Urothelium cell line (cell line): ENCODE data around the gene IHH.

Experiments used
- DNase-seq: peaks from one replicate; pipeline ENCODE4 v3.0.0; 2011; ENCODE audit warnings: low spot score, mixed read lengths
- FAIRE-seq: peaks from 2 replicates; lab custom pipeline; 2011; peaks lifted over from hg19 to GRCh38; lab: Jason Lieb, UNC

The IHH gene

DNA sequence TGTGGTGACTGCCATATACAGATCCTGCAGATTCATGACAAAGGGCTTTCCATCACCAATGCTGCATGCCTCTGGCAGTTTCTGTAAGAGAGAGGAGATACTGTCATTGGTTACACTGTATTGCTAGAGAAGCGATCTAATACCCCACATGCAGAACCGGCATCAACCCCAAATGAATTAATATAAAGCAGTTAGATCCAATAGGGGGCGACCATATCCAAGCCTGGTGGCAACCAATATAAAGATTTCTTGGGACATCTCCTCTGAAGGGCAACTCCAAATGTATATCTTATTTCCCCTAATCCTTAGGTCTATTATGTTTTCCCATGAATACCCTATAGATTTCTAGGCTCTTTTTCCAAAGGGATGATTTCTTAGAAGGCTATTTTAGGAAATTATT lies 17.4 kb upstream of the IHH start:
- DNase-seq (no peak), FAIRE-seq (no peak)

DNA sequence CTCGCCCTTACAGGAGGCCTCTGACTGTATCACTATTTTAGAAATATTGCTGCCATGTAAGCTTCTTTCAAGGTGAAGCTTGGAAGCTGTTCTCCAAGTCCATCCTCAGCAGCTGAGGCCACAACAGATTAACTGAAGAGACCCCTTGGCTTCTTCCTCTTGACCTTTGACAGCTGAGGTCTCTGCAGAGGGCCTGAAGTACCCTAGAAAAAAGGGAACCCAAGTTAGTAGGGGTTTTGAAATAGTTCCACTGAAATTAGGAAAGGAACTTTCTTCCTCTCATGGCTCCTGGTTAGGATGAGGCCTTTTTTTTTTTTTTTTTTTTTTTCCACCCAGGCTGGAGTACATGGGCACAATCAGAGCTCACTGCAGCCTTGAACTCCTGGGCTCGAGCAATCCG lies 15.5 kb upstream of the IHH start:
- DNase-seq (no peak), FAIRE-seq (no peak)

DNA sequence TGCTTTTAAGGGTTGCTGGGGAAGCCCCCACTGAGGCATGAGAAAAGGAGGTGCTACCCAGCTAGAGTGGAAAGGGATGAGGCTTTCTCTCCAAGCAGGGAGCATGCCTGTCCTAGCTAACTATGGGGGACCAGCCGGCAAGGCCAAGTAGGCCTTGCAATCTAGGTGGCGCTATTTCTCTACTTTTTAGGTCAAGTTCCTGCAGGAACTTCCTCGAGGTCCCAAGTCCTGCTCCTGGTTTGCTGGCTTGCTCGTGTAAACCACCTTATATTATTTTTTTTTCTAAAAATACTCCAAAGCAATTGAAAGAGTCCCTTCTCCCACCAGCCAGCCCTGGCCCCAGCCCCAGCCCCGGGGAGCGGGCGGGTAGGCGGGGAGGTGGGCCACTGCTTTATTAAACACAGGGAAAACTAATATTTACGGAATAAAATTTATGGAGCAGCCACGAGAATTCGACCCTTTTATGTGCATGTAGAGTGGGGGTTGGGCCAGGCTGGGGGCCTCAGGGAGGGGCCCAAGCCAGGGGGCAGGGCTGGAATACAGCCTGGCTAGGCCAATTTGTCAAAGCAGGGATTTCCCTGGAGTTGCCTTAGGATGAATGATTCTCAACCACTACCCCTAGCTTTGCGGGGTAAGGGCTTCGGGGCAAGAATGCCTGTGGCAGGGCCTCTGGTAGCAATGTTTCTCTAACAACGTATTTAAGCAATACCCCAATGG lies 12.8 kb upstream of the IHH start:
- peak; percentile 44 for DNase-seq
- FAIRE-seq = no peak

DNA sequence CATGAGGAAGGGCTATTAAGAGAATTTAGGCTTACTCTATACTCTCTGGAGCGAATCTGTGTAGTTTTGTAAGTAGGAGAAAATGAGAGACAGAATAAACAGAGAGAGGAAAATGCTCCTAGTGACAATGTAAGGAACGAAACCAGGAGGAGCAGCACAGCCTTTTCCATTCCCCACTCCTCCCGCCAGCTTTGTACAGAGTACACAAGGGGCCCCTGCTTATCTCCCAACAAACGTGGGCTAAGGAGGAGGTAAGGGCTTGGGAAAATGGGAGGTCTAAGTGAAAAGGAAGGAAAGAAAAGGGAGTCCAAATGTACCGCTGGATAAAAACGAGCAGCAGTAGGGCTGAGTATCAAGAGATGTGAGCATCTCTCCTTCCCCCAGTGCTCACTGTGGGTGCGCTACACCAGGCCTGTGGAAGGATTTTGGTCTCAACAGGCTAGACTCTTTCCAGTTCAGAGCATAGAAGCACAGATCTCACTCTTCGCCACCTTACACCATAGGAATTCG lies 12.1 kb upstream of the IHH start:
- FAIRE-seq (no peak), DNase-seq (no peak)

DNA sequence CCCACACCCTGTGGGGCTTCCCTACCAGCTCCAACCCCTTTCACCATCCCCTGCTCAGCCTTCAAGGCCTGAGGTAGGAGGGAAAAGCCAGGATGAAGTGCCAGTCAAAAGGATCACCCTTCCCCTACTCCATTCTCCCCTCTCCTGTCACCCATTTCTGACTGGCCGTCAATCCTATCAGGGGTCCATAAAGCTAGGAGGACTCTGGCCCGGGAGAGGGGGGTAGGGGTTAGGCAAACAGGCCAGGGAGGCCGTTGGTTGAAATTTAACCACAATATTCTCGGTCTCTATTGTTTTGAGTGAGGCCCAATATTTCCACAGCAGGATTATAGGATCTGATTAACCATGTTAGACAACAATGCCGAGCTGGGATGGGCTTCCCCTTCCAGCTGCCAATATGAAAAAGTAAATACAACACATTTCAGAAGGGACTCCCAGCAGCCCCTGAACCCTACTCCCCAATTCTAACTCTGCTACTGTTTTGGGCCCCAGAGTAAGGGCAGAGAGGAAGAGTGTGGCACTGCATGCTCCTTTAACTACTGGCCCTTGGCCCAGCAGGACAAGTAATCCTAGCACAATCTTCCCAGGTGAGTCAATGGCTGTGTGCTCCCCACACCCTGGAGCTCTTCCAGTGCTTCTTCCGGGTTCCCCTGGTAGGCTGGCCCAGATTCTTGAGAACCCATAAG lies 10.6 kb upstream of the IHH start:
- DNase-seq (no peak), FAIRE-seq (no peak)

DNA sequence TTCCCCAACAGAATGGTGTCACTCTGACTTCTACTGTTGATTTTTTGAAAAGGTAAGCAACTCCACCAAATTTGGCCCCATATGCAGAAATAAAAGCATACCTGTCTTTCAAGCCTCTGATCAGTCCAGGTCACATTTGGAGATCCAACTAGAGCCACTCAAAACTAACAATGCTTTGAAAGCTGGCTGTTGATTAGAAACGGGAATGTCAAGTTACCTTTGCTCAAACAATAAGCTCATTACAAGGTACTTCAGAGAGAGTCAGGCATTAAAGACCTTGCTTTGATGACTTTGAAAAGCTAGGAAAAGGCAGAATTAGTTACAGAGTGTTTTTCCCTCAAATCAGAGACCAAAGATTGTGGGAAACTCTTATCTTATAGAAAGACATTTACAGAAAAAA lies 4.8 kb upstream of the IHH start:
- DNase-seq (no peak), FAIRE-seq (no peak)

DNA sequence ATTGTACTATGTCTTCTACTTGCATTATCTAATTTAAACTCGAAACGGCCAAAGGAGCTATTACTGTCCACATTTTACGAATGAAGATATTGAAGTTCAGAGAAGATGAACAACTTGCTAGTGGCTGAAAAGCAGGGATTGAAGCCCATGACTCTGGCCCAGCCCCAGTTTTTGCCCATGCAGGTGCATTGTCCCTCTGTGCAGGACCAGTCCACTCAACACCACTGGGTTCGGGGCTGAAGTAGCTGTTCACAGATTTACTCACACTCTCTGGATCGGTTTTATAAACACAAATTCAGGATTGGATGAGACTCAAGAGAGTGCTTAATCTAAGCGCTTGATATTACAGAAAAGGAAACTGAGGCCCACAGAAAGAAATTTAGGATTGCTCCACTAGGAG lies 1.4 kb upstream of the IHH start:
- no peak for DNase-seq
- FAIRE-seq = peak; percentile 65

DNA sequence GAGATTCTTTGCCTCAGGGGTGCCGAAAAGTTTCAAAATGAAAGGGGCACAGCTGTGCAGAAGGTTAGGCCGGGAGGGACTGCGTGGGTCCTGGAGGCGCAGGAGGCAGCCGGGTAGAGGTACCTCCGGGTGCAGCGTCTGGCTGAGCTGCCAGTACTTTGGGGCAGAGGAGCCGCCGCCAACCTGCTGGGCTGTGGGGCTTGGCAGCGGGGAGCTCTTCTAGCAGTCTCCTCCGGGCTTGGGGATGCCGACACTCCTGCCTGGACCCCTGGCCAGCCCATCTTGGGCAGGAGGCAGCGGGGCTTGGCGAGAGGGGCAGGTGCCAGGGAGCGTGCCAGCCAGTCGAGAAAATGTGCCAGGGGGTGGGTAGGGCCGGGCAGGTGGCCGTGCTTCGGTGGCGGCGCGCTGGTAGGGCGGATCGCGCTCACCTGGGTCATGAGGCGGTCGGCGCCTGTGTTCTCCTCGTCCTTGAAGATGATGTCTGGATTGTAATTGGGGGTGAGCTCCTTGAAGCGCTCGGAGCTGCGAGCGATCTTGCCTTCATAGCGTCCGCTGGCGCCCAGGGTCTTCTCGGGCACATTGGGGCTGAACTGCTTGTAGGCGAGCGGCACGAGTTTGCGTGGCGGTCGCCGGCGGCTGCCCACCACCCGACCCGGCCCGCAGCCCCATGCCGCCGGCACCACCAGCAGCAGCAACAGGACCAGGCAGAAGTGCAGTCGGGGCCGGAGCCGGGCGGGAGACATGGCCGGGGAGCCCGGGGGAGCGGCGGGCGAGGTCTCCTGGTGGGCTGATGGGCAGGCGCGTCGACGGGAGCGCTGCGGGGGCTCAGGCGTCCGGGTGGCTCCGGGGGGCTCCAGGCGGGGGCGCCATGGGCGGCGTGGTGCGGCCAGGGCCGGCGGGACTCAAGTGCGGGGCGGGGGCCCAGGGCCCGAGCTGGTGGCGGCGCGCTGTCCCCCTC lies 717 bp downstream of the IHH start:
- DNase-seq = no peak
- FAIRE-seq = no peak

DNA sequence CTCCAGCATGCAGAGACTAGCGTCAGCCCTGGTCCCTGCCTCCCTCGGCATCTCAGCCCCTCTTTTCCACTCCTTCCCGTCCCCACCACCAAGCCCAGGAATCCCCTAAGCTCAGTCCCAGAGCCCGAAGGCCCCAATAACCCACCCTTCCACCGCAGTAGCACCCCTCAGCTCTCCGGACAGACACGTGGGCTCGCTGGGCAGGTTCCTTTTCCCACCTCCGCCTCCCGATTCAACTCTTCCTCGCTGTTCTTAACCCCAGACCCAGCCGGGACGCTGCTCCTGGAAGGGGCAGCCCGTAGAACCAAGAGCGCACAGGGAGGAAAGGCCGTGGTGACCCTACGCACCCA lies 1.4 kb downstream of the IHH start:
- FAIRE-seq = no peak
- DNase-seq = no peak

DNA sequence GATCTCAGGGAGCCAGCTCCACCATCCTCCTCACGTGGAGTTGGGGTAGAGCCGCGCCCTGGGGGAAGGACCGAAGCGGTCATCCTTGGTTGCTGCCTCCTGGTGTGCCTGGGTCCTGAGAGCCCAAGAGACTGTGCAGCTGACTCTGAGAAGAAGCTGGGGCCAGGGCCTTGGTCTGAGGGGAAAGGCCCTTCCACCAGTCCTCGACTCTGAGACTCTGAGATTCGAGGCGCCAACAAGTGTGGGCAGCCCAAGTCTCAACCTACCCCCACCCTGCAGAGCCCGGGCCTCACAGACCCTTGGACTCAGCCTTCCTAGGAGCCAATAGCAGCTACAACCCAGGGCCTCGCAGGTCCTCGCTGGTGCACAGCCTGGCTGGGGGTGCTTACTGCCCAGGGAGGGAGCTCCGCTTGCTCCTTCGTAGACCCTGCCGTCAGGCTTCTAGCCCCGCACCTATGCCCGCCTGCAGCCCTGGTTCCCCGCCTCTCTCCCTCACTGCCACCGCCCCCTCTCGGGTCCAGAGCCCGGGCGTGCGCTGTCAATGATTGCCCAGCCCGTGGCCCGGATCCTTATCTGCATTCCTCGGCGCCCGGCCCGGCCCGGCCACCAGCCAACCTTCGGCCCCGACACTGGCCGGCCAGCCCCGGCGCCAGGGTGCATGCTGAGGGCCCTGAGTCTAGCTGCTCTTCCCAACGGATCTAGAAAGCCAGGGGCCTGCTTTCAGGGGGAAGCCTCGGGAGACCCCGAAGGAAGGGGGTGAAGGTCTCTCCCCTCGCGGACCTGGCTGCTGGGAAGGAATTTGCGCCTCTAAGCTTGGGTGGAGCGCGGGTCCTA lies 2.0 kb downstream of the IHH start:
- FAIRE-seq (no peak), DNase-seq (no peak)

DNA sequence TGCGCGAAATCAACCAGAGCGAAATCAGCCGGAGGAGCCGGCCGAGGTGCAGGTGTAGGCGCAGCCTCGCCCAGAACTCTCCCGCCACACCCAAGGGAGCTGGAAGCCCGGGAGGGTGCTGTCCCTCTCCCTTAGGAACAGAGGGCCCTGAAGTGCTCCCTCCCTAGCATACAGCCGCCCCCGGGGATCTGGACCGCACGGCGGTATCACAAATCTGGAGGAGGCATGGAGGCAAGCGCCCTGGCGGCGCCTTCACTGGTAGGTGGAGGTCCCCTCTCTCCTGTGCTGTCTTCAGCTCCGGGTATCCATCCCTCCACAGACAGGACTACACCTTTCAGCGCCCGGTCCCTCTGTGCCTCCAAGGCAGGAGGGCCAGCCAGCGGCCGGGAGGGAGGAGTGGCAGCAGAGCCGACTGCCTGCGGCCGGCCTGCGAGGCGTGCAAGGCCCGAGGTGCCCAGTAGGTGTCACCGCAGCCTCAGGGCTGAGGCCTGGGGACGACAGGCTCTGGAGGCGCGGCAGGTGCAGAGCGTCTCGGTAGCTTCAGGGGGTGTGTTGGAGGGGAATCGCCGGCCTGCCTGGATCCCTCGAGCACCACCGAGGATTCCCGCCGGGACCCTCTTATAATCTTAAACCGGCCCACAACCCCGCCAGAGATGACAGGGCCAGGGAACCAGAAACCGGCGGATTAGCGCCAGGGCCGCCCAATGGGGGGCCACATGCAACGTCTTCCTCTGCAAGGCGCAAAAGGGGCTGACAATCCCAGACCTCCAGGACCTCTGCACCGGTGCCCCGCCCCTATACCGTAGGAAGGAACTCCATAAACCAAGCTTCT lies 2.8 kb downstream of the IHH start:
- DNase-seq (peak; percentile 89), FAIRE-seq (peak; percentile 69)

DNA sequence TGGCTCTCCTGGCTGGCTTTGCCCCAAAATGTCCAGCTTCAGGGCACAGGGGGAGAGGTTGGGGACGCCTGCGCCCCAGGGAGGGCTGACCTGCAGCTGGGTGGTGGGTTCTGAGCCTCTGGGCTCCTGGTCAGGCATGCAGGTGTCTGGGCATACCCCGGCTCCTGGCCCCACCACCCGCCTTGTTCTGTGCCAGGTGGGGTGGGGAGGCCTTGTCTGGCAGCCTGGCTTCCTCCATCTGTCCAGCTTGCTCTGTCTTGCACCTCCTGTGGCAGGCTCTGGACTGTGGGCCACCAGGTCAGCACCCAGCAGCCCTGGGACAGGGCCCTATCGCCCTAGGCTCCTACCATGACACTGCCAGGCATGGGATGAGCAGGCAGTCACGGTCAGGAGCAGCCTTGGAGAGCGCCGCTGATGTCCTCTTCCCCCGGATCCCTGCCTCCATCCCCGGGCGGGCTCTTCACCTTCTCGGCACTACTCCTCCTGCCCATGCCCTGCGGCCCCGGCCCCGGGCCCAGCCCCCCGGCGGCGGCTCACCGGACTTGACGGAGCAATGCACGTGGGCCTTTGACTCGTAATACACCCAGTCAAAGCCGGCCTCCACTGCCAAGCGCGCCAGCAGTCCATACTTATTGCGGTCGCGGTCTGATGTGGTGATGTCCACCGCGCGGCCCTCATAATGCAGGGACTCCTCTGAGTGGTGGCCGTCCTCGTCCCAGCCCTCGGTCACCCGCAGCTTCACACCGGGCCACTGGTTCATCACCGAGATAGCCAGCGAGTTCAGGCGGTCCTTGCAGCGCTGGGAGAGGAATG lies 3.6 kb downstream of the IHH start:
- FAIRE-seq = no peak
- no peak for DNase-seq

DNA sequence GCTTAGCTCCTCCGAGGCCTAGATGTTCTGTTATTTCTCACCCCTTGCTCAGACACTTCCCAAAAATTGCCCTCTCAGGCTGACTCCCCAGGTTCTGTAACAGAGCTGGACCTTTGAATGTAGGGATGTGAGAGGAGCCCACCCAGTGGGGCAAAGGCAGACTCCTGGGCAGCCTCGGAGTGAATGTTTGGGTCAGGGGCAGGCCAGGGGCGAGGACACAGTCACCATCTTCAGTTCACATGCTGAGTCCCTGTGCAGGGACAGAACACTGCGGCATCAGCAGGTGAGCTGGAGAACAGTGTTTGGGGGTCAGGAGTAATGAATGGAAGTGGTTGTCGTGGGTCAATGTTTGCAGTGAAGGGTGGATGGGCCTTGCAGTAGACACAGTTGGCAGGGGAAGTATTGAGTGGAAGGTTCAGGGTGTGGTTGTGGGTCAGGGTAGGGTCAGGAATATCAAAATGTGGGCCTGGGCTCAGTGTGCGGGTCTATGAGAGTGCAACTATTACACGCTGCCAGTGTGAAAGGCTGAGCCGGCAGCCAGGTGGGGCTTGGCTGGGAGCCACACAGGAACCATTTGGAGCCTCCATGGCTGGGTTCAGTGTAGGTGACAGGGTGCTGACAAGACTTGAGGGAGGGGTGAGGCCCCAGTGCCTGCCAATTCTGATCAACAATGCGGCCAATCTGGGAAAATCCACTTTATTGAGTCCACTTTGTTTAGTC lies 4.4 kb downstream of the IHH start:
- FAIRE-seq = no peak
- DNase-seq = no peak

DNA sequence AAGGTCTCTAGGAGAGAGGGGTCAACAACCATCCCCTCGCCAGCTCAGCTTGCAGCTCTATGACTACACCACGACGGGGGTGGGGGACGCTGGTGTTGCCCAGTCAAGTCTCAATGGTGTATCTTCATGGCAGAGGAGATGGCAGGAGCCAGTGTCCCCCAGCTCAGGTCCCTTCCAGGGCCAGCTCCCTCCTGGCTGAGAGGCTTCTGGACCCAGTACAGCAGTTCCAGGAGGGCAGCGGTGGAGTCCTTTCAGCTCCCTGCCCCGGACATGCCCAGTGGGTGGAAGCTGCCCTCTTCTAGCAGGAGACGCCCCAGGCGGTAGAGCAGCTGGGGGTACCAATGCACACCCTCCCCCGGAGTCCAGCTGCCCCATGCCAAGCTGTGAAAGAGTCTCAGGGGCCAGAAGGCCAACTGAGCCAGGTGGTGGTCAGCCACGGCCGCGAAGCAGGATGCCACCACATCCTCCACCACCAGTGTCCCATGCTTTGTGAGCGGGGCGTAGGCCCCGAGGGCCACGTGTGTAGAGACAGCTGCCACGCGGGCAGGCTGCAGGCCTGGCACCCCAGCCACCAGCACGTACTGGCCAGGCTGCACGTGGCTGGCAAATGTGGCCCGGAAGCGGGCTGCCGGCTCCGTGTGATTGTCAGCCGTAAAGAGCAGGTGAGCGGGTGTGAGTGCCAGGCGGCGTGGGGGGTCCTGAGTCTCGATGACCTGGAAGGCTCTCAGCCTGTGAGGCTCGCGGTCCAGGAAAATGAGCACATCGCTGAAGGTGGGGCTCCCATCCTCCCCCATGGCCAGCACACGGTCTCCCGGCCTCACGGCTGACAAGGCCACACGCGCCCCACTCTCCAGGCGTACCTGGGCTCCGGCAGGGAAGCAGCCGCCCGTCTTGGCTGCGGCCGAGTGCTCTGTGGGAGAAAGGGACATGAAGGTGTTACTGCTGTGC lies 5.5 kb downstream of the IHH start:
- no peak for DNase-seq
- no peak for FAIRE-seq

DNA sequence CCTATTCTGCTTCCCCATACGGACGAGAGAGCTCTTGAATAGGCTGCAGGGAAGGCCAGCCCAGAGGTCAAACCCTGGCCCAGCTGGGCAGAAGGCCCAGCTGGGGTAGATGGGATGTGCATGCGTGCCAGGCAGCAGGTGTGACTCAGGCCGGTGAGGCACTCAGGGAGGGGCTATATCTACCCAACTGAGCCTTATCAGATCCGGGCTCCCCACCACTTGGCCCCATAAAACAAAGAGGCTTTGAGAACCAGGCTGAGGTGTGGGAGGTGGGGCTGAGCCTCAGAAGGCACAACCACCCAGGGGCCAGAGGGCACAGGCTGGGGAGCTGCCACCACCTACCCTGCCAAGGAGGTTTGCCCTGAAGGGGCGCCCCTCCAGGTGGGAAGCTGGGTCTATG lies 11.4 kb downstream of the IHH start:
- DNase-seq (peak; percentile 37), FAIRE-seq (no peak)

DNA sequence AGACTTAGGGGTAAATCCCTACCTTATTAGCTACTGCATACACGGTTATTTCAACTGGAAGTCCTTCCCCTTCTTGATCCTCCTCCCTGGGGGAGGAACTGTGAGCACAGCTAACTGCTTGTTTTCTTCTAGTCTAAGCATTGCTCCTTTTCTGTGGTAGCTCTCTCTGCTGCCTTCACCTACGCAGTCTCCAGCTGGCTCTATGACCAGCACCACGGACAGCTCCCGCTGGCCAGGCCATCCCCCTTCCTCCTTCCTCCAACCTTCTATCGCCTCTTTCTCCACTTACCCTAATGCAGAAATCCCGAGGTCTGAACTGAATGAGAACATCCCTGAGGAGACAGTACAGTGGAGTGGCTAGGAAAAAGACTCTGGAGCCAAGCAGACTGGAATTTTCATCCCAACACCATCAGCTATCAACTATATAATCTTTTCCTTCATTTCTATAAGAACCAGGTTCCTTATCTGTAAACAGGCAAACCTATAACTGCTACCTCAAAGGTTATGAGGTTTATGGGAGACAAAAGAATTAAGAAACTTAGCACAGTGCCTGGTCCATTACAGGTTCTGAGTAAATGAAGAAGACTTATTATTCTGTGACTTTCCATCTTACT lies 14.7 kb downstream of the IHH start:
- peak; percentile 61 for DNase-seq
- no peak for FAIRE-seq

DNA sequence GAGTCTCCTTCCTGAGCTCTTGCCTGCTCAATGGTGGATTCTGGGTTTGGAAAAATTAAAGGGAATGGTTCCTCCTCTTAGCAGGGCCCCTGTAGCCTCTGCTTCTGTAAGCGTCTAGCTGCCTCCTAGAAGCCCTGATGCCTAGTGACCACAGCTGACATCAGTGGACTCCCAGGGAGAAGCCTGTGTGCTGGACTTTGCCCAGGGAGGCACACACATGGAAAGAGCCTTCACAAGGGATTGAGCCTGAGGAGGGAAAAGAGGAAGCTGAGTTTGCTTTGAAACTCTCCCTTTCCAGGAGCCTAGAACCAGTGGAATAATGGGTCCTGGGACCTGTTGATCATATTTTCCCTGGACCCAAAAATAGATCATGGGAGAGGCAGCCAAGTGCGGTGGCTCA lies 18.0 kb downstream of the IHH start:
- DNase-seq (no peak), FAIRE-seq (no peak)
